OCI-LY3 (cell line): ENCODE measurements around the gene GORAB.

Source experiments
- H2AFZ ChIP-seq: fragments of 200-600, 300-600 bp; shearing (Covaris generic); 2 replicates; pipeline ENCODE4 v1.6.0; 2014; ENCODE audit warnings: antibody characterized with exemption, low read depth, low read length
- H3K27ac ChIP-seq: fragments of 200-600, 300-600 bp; sonication (generic); 2 replicates; pipeline ENCODE4 v1.5.1; 2014; ENCODE audit warnings: mild to moderate bottlenecking, low read length, moderate library complexity, mixed read lengths
- H3K27me3 ChIP-seq: fragments of 200-600, 300-600 bp; sonication (generic); 2 replicates; pipeline ENCODE4 v1.6.1; 2014; ENCODE audit warnings: low read depth, low read length, mixed read lengths
- H3K36me3 ChIP-seq: fragments of 200-600, 300-600 bp; sonication (generic); replicated peaks from 2 replicates; pipeline ENCODE3; 2014; ENCODE audit warnings: low read depth, low read length, mixed read lengths
- H3K4me1 ChIP-seq: fragments of 300-600, 200-600 bp; sonication (generic); 2 replicates; pipeline ENCODE4 v1.6.1; 2014; ENCODE audit warnings: low read length, mixed read lengths
- H3K4me2 ChIP-seq: fragments of 200-600, 300-600 bp; sonication (generic); 2 replicates; pipeline ENCODE4 v1.6.1; 2014; ENCODE audit warnings: low read length, mixed read lengths
- H3K4me3 ChIP-seq: fragments of 300-600, 200-600 bp; sonication (generic); 2 replicates; pipeline ENCODE4 v1.5.1; 2014; ENCODE audit warnings: antibody characterized with exemption, mild to moderate bottlenecking, low read length, moderate library complexity
- H3K79me2 ChIP-seq: fragments of 300-600, 200-600 bp; shearing (Covaris generic); 2 replicates; pipeline ENCODE4 v1.6.1; 2014; ENCODE audit warnings: mild to moderate bottlenecking, low read length, mixed read lengths
- H3K9ac ChIP-seq: fragments of 300-600, 200-600 bp; shearing (Covaris generic); 2 replicates; pipeline ENCODE4 v1.6.0; 2014; ENCODE audit warnings: mild to moderate bottlenecking, low read length, moderate library complexity
- H3K9me3 ChIP-seq: fragments of 200-600, 300-600 bp; shearing (Covaris generic); 2 replicates; pipeline ENCODE4 v1.6.1; 2014; ENCODE audit warnings: low read length, mixed read lengths; ENCODE audit not compliant: insufficient read depth
- H4K20me1 ChIP-seq: fragments of 200-600, 300-600 bp; sonication (generic); 2 replicates; pipeline ENCODE4 v1.6.1; 2016; ENCODE audit warnings: low read length, mixed read lengths; ENCODE audit not compliant: insufficient read depth
- EZH2phosphoT487 ChIP-seq: fragments of 200-600 bp; shearing (Covaris generic); IDR thresholded peaks from 2 replicates; pipeline ENCODE4 v1.6.1; 2018; ENCODE audit warnings: antibody characterized with exemption, mixed run types, low read depth
- TF ChIP-seq, protein P1 (sequence below): fragments of 200-600, 300-600 bp; sonication (generic); IDR thresholded peaks from 2 replicates; pipeline ENCODE4 v1.5.1; 2014; ENCODE audit warnings: antibody characterized with exemption, low read length, low read depth

The GORAB gene

DNA sequence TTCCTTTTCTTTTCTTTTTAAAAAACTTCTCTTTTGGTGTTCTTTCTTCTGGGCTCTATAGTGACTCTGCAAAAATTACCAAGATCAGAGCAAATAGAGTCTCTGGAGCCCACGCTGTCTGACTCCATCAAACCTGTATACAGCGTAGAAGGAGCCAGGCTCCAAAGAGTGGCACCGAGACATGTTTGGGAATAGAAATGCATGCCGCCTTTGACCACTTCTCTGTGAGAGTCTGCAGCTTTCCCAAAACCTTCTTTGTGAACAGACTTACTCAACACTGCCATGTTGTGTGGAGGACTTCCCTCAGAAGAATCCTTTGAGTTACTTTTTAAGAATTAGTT lies 55.3 kb downstream of the GORAB start:
- no peaks in the 10 kb centered on the region for H3K36me3 ChIP-seq
- no peaks in the 10 kb centered on the region for H3K9me3 ChIP-seq
- H3K4me1 ChIP-seq: peaks cover under 1% of the 10 kb centered on the region; the same call in 1 of the 2 replicates
- H3K9ac ChIP-seq: no peak overlapping the region
- no peaks in the 10 kb centered on the region for H4K20me1 ChIP-seq
- no peak overlapping the region for H2AFZ ChIP-seq
- H3K4me2 ChIP-seq: no peak overlapping the region
- H3K4me3 ChIP-seq: no peak overlapping the region
- no peak for TF ChIP-seq EZH2phosphoT487
- TF ChIP-seq, protein P1, sequence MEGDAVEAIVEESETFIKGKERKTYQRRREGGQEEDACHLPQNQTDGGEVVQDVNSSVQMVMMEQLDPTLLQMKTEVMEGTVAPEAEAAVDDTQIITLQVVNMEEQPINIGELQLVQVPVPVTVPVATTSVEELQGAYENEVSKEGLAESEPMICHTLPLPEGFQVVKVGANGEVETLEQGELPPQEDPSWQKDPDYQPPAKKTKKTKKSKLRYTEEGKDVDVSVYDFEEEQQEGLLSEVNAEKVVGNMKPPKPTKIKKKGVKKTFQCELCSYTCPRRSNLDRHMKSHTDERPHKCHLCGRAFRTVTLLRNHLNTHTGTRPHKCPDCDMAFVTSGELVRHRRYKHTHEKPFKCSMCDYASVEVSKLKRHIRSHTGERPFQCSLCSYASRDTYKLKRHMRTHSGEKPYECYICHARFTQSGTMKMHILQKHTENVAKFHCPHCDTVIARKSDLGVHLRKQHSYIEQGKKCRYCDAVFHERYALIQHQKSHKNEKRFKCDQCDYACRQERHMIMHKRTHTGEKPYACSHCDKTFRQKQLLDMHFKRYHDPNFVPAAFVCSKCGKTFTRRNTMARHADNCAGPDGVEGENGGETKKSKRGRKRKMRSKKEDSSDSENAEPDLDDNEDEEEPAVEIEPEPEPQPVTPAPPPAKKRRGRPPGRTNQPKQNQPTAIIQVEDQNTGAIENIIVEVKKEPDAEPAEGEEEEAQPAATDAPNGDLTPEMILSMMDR: no peak
- H3K27me3 ChIP-seq: peaks cover 3% of the 10 kb centered on the region; the same call in 1 of the 2 replicates
- H3K27ac ChIP-seq: no peak overlapping the region
- no peaks in the 10 kb centered on the region for H3K79me2 ChIP-seq

DNA sequence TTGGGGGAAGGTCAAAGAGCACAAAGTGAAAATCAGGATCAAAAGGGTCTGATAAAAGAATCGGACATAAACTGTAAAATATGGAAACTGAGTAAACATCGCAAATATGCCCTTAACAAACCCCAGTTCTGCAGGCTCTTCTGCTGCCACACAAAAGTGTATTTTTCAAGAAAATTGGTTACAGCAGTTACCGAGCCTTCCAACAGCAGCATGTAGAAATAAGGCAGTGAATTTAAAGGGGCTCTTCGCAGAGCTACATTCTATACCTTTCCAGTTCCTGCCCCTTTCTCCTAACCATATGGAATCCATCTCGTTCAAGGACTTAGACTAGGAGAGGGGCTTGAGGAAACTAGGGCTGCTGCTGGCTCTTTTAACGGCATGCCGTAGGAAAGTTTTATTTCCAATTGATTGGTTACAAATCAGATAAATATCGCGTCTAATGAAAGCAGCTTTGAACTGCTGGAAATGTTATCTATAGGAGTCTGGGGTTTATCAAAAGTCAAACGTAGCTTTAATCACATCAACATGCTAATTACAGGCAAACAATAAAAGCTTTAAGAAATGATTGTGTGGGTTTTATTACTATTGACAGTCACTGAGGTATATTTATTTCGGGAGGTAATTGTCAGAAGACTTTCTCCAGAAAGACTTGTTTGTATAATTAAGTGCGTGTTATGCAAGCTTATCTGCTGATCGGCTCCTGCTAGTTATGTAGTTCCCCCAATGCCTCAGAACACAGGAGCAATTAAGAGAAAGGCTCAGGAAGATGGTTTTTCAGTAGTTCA lies 59.1 kb downstream of the GORAB start:
- Histone ChIP-seq H3K9ac (no peak overlapping the region), H2AFZ (no peak overlapping the region), H3K27me3 (peaks cover 3% of the 10 kb centered on the region; the same call in 1 of the 2 replicates), H4K20me1 (no peaks in the 10 kb centered on the region), H3K4me1 (peaks cover 14% of the 10 kb centered on the region), H3K9me3 (no peaks in the 10 kb centered on the region), H3K4me3 (no peak overlapping the region), H3K4me2 (no peak overlapping the region), H3K79me2 (no peaks in the 10 kb centered on the region), H3K27ac (no peak overlapping the region), H3K36me3 (no peaks in the 10 kb centered on the region)
- TF ChIP-seq, protein P1: no peak
- TF ChIP-seq EZH2phosphoT487: no peak

DNA sequence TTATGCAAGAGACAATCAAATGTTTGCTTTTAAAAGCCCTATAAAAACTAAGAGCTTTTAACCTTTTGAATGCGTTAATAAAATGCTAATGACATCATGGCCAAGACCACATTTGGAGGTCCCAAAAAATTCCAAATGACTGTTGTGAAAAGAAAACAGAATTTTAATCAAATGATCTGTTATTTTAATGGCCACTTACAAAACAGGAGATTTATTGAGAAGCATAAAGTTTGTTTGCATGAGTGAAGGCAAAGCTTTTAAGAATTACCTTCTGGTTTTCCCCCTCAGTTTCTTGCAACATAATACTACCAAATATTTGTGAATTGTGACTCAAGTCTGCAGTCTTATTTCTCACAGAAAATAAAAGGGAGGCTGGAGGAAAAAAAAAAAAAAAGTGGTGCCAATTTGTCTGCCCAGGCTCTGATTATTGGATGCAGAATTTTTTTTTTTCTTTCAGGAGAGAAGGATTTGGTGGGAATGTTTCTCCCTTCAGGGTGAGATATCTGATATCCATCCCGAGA lies 60.7 kb downstream of the GORAB start:
- H3K79me2 ChIP-seq: no peaks in the 10 kb centered on the region
- H3K4me3 ChIP-seq: peak overlapping the region; percentile 15; the same call in 1 of the 2 replicates
- peak overlapping the region; percentile 40 for H3K4me2 ChIP-seq
- H3K9me3 ChIP-seq: peaks cover 4% of the 10 kb centered on the region; the same call in 1 of the 2 replicates
- TF ChIP-seq EZH2phosphoT487: no peak
- TF ChIP-seq, protein P1: no peak
- no peak overlapping the region for H3K9ac ChIP-seq
- H3K36me3 ChIP-seq: no peaks in the 10 kb centered on the region
- peaks cover 3% of the 10 kb centered on the region; the same call in 1 of the 2 replicates for H3K27me3 ChIP-seq
- peaks cover 14% of the 10 kb centered on the region for H3K4me1 ChIP-seq
- no peaks in the 10 kb centered on the region for H4K20me1 ChIP-seq
- H3K27ac ChIP-seq: no peak overlapping the region
- H2AFZ ChIP-seq: no peak overlapping the region

DNA sequence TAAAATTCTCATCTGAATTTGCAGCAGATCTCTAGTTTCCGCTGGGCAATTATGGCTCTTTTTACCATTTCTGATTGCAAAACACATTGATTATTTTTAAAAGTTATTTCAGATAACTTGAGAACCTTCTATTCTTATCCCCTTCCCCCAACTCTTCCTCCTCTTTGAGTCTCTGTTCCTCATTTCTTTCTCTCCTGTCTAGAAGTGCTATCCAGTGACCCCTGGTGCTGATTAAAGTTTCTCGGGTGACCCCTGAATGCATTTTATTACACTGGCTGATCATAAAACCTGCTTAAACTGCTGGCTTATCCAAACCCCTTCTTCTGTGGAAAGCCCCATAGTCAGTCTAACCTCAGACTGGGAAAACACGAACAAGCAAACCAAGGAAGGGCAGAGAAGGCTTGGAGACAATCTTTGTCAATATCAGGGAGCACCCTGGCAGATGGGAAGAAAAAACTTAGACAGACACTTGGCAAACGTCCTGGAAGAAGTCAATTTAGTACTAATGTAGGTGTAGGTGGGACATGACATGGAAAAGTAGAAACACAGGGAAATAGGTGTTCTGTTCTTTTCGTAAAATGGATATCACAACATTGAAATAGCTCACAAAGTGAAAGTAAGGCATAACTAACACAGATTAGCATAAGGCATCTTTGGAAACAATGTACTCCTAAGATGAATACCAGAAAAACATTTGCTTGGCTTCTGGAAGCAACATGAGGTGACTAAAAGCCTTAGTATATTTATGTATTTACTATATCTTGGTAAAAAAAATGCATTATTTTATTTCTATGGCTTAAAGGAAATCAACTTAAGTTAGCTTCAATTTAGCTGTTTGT lies 61.4 kb downstream of the GORAB start:
- TF ChIP-seq, protein P1: peak; percentile 29; the same call in 1 of the 2 replicates
- no peak for TF ChIP-seq EZH2phosphoT487
- Histone ChIP-seq H3K9ac (no peak overlapping the region), H4K20me1 (no peaks in the 10 kb centered on the region), H3K4me1 (peaks cover 14% of the 10 kb centered on the region), H3K27ac (no peak overlapping the region), H3K36me3 (no peaks in the 10 kb centered on the region), H3K79me2 (no peaks in the 10 kb centered on the region), H2AFZ (no peak overlapping the region), H3K27me3 (peaks cover 3% of the 10 kb centered on the region; the same call in 1 of the 2 replicates), H3K9me3 (peaks cover 4% of the 10 kb centered on the region; the same call in 1 of the 2 replicates), H3K4me3 (peak overlapping the region; percentile 15), H3K4me2 (peak overlapping the region; percentile 40)
